Pancreas (tissue), 10 donors: ENCODE results near the gene MTFR2. TPM values are rescaled to one million over a fixed set of nuclear protein-coding genes. Genes with fewer than 3 reads are reported as not detected.

Source experiments
- ATAC-seq, 4 donors: fragments of 200-7000 bp; cut with Tn5 transposase; one replicate each; pipeline versions ENCODE4 v1.8.0 to v1.9.1; 2020; ENCODE audit warnings: mild to moderate bottlenecking in 4 of 4, moderate library complexity in 4 of 4
- DNase-seq, 6 donors: peaks; one replicate each; pipeline ENCODE4 v3.0.0-alpha.2; 2020
- FAIRE-seq: peaks from 2 replicates; lab custom pipeline; 2012; peaks lifted over from hg19 to GRCh38; lab: Jason Lieb, UNC
- H3K27ac ChIP-seq, 4 donors: fragments of 200-600 bp; sonication (generic); 1 replicate in 3 of 4; 2 replicates in 1 of 4; pipeline versions ENCODE4 v1.5.0 to v1.8.0; 2020
- H3K27me3 ChIP-seq, 4 donors: fragments of 200-600 bp; one replicate each; pipeline ENCODE4 v1.8.0; 2021
- H3K36me3 ChIP-seq, 3 donors: fragments of 200-600 bp; sonication (generic) in 1 of 3; one replicate each; pipeline versions ENCODE4 v1.5.0 to v1.8.0; 2020 to 2021
- H3K4me1 ChIP-seq, 3 donors: fragments of 200-600 bp; one replicate each; pipeline ENCODE4 v1.8.0; 2021
- H3K4me3 ChIP-seq, 4 donors: fragments of 200-600 bp; sonication (generic) in 2 of 4; one replicate each; pipeline versions ENCODE4 v1.5.0 to v1.8.0; 2020 to 2021
- H3K9me3 ChIP-seq, 4 donors: fragments of 200-600 bp; one replicate each; pipeline ENCODE4 v1.8.0; 2021
- WGBS, 2 donors: extraction: QIAGEN DNeasy Blood & Tissue Kit; methylation state at CpG; one replicate each; pipeline ENCODE4 v1.1.7; 2013; 5-methylcytosine and 5-hydroxymethylcytosine counted together
- intact Hi-C, 3 donors: fragments of 100-400 bp; cut with DNase I; formaldehyde crosslinking; loops; one replicate each; pipeline versions ENCODE4 v1.11.1 to v1.14.2; 2022
- polyA plus RNA-seq, 2 donors: library from polyadenylated mRNA; stranded (reverse); fragments of 200-250 nt; gene quantifications; one replicate each; pipeline ENCODE4 v1.2.3, GENCODE V29; 2013
- total RNA-seq, 6 donors: library from RNA; stranded (reverse); fragmentation: NEBNext Ultra II Directional in 4 of 6; extraction: Animal tissue kit (Norgen Biotek cat#: 25700) in 4 of 6; gene quantifications; one replicate each; pipeline versions ENCODE4 v1.2.1 to v1.2.4, GENCODE V29; 2021 to 2023
- TF ChIP-seq, protein P1 (sequence below), 4 donors: fragments of 200-600 bp; sonication (generic) in 3 of 4; IDR thresholded peaks; one replicate each; pipeline versions ENCODE4 v1.5.0 to v1.8.0; 2021; ENCODE audit warnings: antibody characterized with exemption in 4 of 4
- donor health status: healthy with polysubstance abuse.
- donor health status: DM: no; HTN: no; CAD: no; lungs with moderate emphysema.
- donor health status: DM: no; HTN: no; CAD: no.
- donor health status: control.
- donor health status: control.
- donor health status: Bipolar disorder and iron deficiency.
- donor health status: DM: yes; HTN: yes; CAD: no.
- donor health status: DM: no; HTN: no; CAD: no.
- donor health status: DM: no; HTN: no; CAD: no.
- donor health status: DM: yes; HTN: yes; CAD: no.

Gene MTFR2
- total and polyA plus RNA-seq, 8 donors: 0.08 to 0.61 (median 0.34) TPM; not detected in 1

DNA sequence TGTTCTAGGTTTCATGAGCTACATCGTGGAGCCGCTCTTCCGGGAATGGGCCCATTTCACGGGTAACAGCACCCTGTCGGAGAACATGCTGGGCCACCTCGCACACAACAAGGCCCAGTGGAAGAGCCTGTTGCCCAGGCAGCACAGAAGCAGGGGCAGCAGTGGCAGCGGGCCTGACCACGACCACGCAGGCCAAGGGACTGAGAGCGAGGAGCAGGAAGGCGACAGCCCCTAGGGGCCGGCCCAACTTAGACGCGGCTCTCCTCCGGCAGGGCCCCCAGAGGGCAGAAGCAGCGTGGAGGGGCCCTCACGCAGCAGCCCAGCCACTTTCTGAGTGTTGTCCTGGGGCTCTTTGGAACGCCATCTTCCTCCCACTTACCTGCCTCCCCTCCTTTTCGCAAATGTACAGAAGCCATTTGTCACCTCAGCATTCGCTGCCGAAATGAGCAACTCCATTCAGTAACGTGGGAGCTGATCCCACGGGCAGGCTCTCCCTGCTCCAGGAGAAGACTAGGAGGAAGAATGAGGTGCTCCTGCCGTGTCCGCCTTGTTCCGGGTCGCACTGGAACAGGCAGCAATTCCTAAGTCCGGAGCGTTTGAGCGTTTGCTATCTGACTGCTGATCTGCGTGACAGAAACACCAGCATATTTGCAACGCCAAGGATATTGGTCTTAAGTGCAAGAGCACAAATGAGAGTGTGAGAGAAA lies 58.4 kb downstream of the MTFR2 start:
- no peak overlapping the region for H3K4me3 ChIP-seq
- ATAC-seq (no peak), DNase-seq (peak in 1 of 6 donors; percentile 45), FAIRE-seq (no peak)
- intact Hi-C loops: no loop called here
- H3K9me3 ChIP-seq: no peaks in the 10 kb centered on the region
- WGBS, 2 donors: 91 to 93% methylated on average over 32 of the region's 32 CpGs
- no peaks in the 10 kb centered on the region for H3K4me1 ChIP-seq
- H3K36me3 ChIP-seq: no peaks in the 10 kb centered on the region
- no peaks in the 10 kb centered on the region for H3K27me3 ChIP-seq
- TF ChIP-seq, protein P1, sequence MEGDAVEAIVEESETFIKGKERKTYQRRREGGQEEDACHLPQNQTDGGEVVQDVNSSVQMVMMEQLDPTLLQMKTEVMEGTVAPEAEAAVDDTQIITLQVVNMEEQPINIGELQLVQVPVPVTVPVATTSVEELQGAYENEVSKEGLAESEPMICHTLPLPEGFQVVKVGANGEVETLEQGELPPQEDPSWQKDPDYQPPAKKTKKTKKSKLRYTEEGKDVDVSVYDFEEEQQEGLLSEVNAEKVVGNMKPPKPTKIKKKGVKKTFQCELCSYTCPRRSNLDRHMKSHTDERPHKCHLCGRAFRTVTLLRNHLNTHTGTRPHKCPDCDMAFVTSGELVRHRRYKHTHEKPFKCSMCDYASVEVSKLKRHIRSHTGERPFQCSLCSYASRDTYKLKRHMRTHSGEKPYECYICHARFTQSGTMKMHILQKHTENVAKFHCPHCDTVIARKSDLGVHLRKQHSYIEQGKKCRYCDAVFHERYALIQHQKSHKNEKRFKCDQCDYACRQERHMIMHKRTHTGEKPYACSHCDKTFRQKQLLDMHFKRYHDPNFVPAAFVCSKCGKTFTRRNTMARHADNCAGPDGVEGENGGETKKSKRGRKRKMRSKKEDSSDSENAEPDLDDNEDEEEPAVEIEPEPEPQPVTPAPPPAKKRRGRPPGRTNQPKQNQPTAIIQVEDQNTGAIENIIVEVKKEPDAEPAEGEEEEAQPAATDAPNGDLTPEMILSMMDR (IDR thresholded peaks at IDR 0.05): no peak
- H3K27ac ChIP-seq: no peak overlapping the region

DNA sequence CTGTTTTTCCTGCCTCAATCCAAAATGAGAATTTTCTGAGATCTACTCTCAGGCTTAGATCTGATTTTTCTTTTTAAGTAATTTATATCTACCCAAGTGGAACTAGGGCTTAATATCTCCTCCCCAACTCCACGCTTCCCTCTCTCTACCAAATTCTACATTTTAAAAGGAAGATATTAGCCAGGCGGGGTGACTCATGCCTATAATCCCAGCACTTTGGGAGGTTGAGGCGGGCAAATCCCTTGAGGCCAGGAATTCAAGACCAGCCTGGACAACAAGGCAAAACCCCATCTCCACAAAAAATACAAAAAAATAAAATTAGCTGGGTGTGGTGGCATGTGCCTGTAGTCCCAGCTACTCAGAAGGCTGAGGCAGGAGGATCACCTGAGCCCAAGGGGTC lies 61.0 kb downstream of the MTFR2 start:
- Histone ChIP-seq H3K27ac (no peak overlapping the region), H3K4me3 (no peak overlapping the region), H3K4me1 (no peaks in the 10 kb centered on the region), H3K27me3 (no peaks in the 10 kb centered on the region), H3K9me3 (no peaks in the 10 kb centered on the region), H3K36me3 (no peaks in the 10 kb centered on the region)
- FAIRE-seq: no peak
- intact Hi-C loops: no loop called here
- ATAC-seq: no peak
- WGBS, 2 donors: 85 to 97% methylated on average over 3 of the region's 3 CpGs
- no peak for DNase-seq
- TF ChIP-seq, protein P1 (IDR thresholded peaks at IDR 0.05): no peak

DNA sequence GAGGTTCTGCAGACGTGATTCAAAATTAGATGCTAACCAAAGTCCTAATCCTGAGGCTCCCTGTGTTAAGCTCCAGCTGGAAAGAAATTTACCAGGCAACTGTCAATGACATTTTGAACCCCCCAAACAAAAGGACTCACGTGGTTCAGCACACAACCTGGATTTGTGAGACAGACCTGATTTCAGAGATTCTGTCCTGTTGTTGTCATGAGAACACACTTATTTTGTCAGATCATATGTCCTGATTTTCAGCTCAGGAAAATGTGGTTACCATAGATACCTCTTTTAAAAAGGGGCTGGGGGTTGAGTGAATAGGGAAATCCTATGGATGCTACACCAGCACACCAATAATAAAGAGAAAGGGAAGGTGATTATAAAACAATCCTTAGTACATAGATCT lies 61.6 kb downstream of the MTFR2 start:
- no peaks in the 10 kb centered on the region for H3K4me1 ChIP-seq
- H3K27me3 ChIP-seq: no peaks in the 10 kb centered on the region
- intact Hi-C loops: no loop called here
- no peaks in the 10 kb centered on the region for H3K36me3 ChIP-seq
- H3K9me3 ChIP-seq: no peaks in the 10 kb centered on the region
- ATAC-seq (no peak), FAIRE-seq (no peak), DNase-seq (no peak)
- TF ChIP-seq, protein P1 (IDR thresholded peaks at IDR 0.05): no peak
- H3K4me3 ChIP-seq: no peak overlapping the region
- H3K27ac ChIP-seq: no peak overlapping the region
- 66 to 75% methylated on average over 2 of the region's 2 CpGs for WGBS, 2 donors

DNA sequence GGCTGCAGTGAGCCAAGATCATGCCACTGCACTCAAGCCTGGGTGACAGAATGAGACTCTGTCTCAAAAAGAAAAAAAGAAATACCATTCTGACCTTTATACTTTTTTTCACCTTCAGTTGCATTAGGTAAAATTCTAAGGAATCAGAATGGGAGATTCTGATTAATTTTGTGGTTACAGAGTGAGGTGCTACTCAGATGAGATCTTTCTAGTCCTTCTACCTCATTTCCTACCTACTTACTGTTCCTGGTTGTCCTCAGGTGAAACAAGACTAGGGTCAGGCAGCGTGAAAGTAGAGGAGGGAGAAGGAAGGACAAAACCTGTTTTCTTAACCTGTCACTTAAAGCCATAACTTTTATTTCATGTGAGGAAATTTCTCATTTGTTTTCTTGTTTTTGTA lies 63.7 kb downstream of the MTFR2 start:
- Histone ChIP-seq H3K27me3 (no peaks in the 10 kb centered on the region), H3K4me1 (no peaks in the 10 kb centered on the region), H3K9me3 (no peaks in the 10 kb centered on the region), H3K27ac (no peak overlapping the region), H3K4me3 (no peak overlapping the region), H3K36me3 (no peaks in the 10 kb centered on the region)
- 100% methylated on average over 1 of the region's 1 CpG for whole genome bisulfite sequencing, 2 donors
- TF ChIP-seq, protein P1 (IDR thresholded peaks at IDR 0.05): no peak
- FAIRE-seq (no peak), ATAC-seq (no peak), DNase-seq (no peak)
- intact Hi-C loops: no loop called here

DNA sequence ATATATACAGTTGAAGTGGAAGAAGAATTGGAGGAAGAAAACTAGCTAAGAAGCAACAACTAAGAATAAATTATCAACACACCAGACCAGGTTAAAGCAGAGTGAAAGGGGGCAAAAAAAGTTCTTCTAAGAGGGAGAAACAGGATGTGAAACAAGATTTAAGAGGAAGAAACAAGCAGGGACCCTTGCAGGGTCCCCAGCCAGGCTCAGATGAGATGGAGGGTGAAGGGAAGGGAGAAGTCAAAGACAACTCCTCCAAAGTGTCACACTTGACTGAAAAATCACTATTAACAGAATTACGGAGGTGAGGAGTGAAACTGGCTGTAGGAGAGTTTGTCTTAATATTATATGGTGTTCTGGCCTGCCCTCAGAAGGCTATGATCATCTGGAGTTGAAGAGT lies 65.4 kb downstream of the MTFR2 start:
- Histone ChIP-seq H3K27ac (no peak overlapping the region), H3K36me3 (no peaks in the 10 kb centered on the region), H3K27me3 (no peaks in the 10 kb centered on the region), H3K9me3 (no peaks in the 10 kb centered on the region), H3K4me1 (no peaks in the 10 kb centered on the region), H3K4me3 (no peak overlapping the region)
- TF ChIP-seq, protein P1 (IDR thresholded peaks at IDR 0.05): no peak
- intact Hi-C loops: no loop called here
- FAIRE-seq (no peak), DNase-seq (no peak), ATAC-seq (no peak)
- 65 to 77% methylated on average over 1 of the region's 1 CpG for WGBS, 2 donors
